NCI-H748 (cell line): ENCODE data around the gene FAM50B.

Source experiments
- DNase-seq: peaks from one replicate; lab custom pipeline; 2025; ENCODE audit not compliant: unreplicated experiment; lab: John Stamatoyannopoulos, UW

Gene FAM50B

DNA sequence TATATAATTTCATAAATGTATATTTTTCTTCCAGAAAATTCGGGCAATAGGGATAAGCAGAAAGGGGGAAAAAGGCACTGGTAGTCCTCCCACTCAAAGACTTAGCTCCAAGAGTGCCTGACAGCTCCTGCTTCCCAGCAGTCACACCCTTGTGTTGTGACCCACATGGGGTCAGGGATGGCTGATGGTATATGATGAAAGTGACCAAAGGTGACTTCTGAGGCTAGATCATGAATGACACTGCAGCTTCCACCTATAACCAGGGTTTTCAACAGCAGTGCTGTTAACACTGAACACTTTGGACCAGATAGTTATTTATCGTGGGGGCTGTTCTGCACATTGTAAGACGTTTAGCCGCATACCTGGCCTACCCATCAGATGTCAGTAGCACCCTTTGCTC, 22.3 kb downstream of the FAM50B start:
- no peak for DNase-seq

DNA sequence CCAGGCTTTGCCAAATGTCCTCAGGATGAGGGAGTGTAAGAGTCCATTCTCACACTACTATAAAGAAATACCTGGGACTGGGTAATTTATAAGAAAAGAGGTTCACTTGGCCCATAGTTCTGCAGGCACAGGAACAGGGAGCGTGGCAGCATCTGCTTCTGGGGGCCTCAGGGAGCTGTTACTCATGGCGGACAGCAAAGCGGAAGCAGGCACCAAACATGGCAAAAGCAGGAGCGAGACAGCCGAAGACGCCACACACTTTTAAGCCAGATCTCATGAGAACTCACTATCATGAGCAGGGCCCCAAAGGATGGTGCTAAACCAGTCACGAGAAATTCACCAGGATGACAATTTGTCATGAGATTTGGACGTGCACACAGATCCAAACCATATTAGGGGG, 22.8 kb downstream of the FAM50B start:
- no peak for DNase-seq

- DNase-seq = peak; percentile 42
These were observed 23.2 kb downstream of the FAM50B start for GRCh38 chr6:3872370-3872854.

GRCh38 chr6:3873051-3873450, 23.9 kb downstream of the FAM50B start:
- DNase-seq = no peak

DNA sequence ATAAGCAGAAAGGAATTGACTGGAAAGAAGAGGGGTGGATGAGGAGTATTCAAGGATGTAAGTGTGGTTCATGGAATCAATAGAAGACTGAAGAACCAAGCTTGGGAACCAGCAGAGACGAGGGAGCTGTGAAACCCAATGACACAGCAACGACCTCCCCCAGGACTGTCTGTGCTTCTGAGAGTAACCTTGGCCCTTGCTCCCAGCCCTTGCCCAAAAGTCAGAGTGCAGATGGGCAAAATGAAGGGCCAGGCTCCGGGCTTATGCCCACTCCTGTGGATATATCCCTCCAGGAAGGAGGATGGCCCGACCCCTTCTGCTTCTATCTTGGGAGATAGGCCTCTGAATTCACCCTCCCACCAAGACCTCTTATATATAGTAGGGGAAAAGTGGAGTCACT, 24.9 kb downstream of the FAM50B start:
- no peak for DNase-seq

- DNase-seq = no peak
These were observed 26.3 kb downstream of the FAM50B start for GRCh38 chr6:3875486-3875885.

DNA sequence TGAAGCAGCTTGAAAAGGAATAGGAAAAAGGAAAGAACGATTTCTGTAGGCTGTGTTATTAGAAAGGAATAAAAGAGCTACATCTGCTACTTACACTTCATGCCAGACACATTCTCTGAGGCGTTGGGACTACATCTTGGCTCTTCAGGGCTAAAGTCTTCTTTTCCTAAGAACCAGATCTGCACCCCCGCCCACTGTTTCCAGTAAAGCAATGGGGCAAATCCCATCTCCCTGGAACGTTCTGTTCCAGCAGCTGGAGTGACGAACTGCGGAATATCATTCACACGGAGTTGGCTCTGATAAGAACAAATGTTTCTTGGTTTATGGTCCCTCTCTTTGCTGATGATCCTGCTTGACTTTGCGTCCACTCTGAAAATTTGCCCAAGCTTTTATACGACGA, 26.9 kb downstream of the FAM50B start:
- no peak for DNase-seq

DNA sequence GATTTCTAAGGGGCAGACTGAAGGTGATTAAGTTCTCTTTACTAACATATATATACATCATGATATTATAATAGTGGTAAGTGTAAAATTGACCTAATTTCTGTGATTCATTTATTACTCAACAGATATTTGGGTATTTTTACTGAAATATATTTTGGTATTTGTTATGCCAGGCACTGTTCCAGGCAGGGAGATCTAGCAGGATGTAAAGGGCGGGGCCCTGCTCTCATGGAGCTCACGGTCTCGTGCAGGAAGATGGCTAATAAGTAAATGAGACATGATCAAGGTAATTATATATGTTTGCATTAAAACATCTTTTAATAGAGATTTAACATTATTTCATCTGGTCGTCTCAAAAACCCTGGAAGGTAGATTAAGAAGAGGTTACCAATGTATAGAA, 27.7 kb downstream of the FAM50B start:
- DNase-seq = no peak

GRCh38 chr6:3878048-3878666, 29.0 kb downstream of the FAM50B start:
- DNase-seq = no peak

GRCh38 chr6:3879194-3879952, 30.2 kb downstream of the FAM50B start:
- DNase-seq = no peak

DNA sequence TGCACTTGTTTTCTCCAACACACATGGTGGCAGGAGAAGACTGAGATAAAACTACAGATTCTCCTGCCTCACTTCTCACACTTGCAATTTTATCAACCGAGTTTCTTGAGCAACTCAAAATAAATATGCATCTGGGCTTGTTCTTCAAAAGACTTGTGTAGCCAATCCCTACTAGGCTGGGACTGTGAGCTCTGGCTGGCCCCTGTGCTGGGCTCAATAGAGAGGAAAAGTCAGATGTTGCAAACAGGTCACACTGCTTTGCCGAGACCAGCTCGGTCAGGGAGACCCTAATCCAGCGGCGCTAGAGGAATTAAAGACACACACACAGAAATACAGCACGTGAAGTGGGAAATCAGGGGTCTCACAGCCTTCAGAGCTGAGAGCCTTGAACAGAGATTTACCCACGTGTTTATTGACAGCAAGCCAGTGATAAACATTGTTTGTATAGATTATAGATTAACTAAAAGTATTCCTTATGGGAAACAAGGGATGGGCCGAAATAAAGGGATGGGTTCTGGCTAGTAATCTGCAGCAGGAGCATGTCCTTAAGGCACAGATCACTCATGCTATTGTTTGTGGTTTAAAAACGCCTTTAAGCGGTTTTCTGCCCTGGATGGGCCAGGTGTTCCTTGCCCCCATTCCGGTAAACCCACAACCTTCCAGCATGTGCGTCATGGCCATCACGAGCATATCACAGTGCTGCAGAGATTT, 32.7 kb downstream of the FAM50B start:
- DNase-seq = no peak

- DNase-seq = no peak
These were observed 33.3 kb downstream of the FAM50B start for GRCh38 chr6:3882431-3882830.

DNA sequence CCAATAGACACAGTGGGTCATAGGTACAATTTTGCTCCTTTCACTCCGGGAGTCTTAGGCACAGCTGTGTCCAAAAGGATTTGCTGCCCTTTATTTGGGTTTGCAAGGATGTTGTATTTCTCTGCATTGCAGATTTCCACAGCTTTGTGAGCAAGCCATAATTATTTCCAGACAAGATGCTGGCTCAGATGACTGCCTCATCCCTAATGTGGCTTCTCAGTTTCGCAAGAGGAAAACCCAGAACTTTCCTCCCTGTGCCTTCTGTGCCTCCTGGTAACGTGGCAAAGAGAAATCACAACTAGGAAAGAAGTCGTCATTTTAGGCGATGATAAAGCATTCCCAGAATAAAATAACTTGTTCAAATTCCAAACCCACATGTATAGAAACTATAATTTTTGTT, 33.7 kb downstream of the FAM50B start:
- DNase-seq = no peak

GRCh38 chr6:3884007-3884745, 35.0 kb downstream of the FAM50B start:
- DNase-seq = peak; percentile 19

GRCh38 chr6:3885262-3886036, 36.3 kb downstream of the FAM50B start:
- DNase-seq = no peak

GRCh38 chr6:3887150-3887700, 38.1 kb downstream of the FAM50B start:
- DNase-seq = no peak

- DNase-seq = no peak
These were observed 39.2 kb downstream of the FAM50B start for GRCh38 chr6:3888153-3888957.

DNA sequence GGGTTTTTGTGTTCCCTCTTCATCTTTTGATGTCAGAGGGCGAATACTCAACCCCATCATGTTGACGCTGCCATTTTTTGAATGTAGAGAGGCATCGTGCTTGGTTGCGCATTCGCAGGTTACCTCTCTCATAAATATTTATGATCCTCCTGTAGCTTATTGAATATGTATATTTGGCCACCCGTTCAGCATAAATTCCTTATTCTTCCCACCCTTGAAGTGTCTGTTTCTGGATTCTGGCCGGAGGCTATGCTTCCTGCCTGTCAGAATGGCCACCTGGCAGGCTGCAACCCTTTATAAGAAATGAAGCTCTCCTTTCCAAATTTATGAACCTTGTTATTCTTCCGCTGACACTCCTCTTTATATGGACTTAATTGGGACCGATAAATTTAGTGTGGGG, 40.9 kb downstream of the FAM50B start:
- DNase-seq = no peak

GRCh38 chr6:3891883-3892282, 42.7 kb downstream of the FAM50B start:
- DNase-seq = no peak
